HepG2 (cell line): Measurements from ENCODE around the gene SCFD2. TPM values are rescaled to one million over a fixed set of nuclear protein-coding genes. Genes with fewer than 3 reads are reported as not detected.

Experiments used
- ARNT2 ChIP-seq: sonication (generic); formaldehyde crosslinking; IDR thresholded peaks from 2 replicates; pipeline ENCODE4 v1.8.0; 2022; ENCODE audit warnings: mild to moderate bottlenecking, low read depth, missing genetic modification reagents, moderate library complexity
- CERS6 ChIP-seq: sonication (generic); formaldehyde crosslinking; IDR thresholded peaks from 2 replicates; pipeline ENCODE4 v1.5.0; 2020; ENCODE audit warnings: missing genetic modification reagents
- FIP1L1 ChIP-seq: fragments of 200-400 bp; formaldehyde crosslinking; IDR thresholded peaks from 2 replicates; pipeline ENCODE4 v1.6.1; 2018; ENCODE audit warnings: low read depth, mild to moderate bottlenecking, low read length, moderate library complexity, borderline replicate concordance; ENCODE audit not compliant: insufficient read depth
- HES4 ChIP-seq: sonication (generic); formaldehyde crosslinking; IDR thresholded peaks from 2 replicates; pipeline ENCODE4 v1.9.0; 2021; ENCODE audit warnings: mild to moderate bottlenecking, missing genetic modification reagents, borderline replicate concordance
- HMGA1 ChIP-seq: sonication (generic); formaldehyde crosslinking; conservative IDR thresholded peaks from 2 replicates; pipeline ENCODE4 v1.4.0; 2020; ENCODE audit warnings: missing genetic modification reagents
- KLF12 ChIP-seq: sonication (generic); formaldehyde crosslinking; IDR thresholded peaks from 2 replicates; pipeline ENCODE4 v1.4.0; 2020; ENCODE audit warnings: missing genetic modification reagents, borderline replicate concordance
- KMT2B ChIP-seq: IDR thresholded peaks from 2 replicates; pipeline ENCODE4 v1.6.1; 2016; ENCODE audit warnings: missing genetic modification reagents, missing compliant biosample characterization
- MAFG ChIP-seq: sonication (generic); formaldehyde crosslinking; IDR thresholded peaks from 2 replicates; pipeline ENCODE4 v1.5.1; 2020; ENCODE audit warnings: mild to moderate bottlenecking, missing genetic modification reagents
- NAIF1 ChIP-seq: sonication (generic); formaldehyde crosslinking; IDR thresholded peaks from 2 replicates; pipeline ENCODE4 v1.5.0; 2020; ENCODE audit warnings: mild to moderate bottlenecking, missing genetic modification reagents, borderline replicate concordance
- NONO ChIP-seq, 2 experiments: fragments of 450-650 bp in 1 of 2; sonication (generic) in 1 of 2; formaldehyde crosslinking in 1 of 2; IDR thresholded peaks in 1 of 2; conservative IDR thresholded peaks in 1 of 2; 2 replicates each; pipeline versions ENCODE4 v1.6.1 to v1.8.0; 2017 to 2022; ENCODE audit warnings: mild to moderate bottlenecking in 1 of 2, missing genetic modification reagents in 1 of 2, moderate library complexity in 1 of 2
- NRL ChIP-seq: sonication (generic); formaldehyde crosslinking; IDR thresholded peaks from 2 replicates; pipeline ENCODE4 v1.5.0; 2020; ENCODE audit warnings: missing genetic modification reagents, mild to moderate bottlenecking, moderate library complexity, borderline replicate concordance
- RCOR2 ChIP-seq: IDR thresholded peaks from 2 replicates; pipeline ENCODE4 v1.6.1; 2016; ENCODE audit warnings: missing biosample characterization, missing genetic modification reagents
- SP140L ChIP-seq: sonication (generic); formaldehyde crosslinking; IDR thresholded peaks from 2 replicates; pipeline ENCODE4 v1.4.0; 2020; ENCODE audit warnings: missing genetic modification reagents, borderline replicate concordance
- SYNCRIP ChIP-seq: fragments of 200-400 bp; formaldehyde crosslinking; IDR thresholded peaks from 2 replicates; pipeline ENCODE4 v1.6.1; 2018; ENCODE audit warnings: mild to moderate bottlenecking, low read depth, low read length; ENCODE audit not compliant: insufficient read depth
- TFDP1 ChIP-seq: IDR thresholded peaks from 2 replicates; pipeline ENCODE4 v1.6.1; 2016; ENCODE audit warnings: missing compliant biosample characterization, missing genetic modification reagents, borderline replicate concordance
- XBP1 ChIP-seq: sonication (generic); formaldehyde crosslinking; IDR thresholded peaks from 2 replicates; pipeline ENCODE4 v1.5.0; 2020; ENCODE audit warnings: missing genetic modification reagents
- ZFP1 ChIP-seq: IDR thresholded peaks from 2 replicates; pipeline ENCODE4 v1.6.1; 2016
- ZNF30 ChIP-seq: sonication (generic); formaldehyde crosslinking; IDR thresholded peaks from 2 replicates; pipeline ENCODE4 v1.5.0; 2020; ENCODE audit warnings: mild to moderate bottlenecking, missing genetic modification reagents
- ZNF317 ChIP-seq: sonication (generic); formaldehyde crosslinking; IDR thresholded peaks from 2 replicates; pipeline ENCODE4 v1.5.0; 2020; ENCODE audit warnings: mild to moderate bottlenecking, missing genetic modification reagents
- ZNF496 ChIP-seq: sonication (generic); formaldehyde crosslinking; IDR thresholded peaks from 2 replicates; pipeline ENCODE4 v1.8.1; 2023; ENCODE audit warnings: mild to moderate bottlenecking, moderate library complexity, missing genetic modification reagents; ENCODE audit not compliant: insufficient replicate concordance
- ZNF501 ChIP-seq: sonication (generic); formaldehyde crosslinking; IDR thresholded peaks from 2 replicates; pipeline ENCODE4 v1.5.1; 2020; ENCODE audit warnings: mild to moderate bottlenecking, moderate library complexity, missing genetic modification reagents
- ZNF580 ChIP-seq: IDR thresholded peaks from 2 replicates; pipeline ENCODE4 v1.6.1; 2016; ENCODE audit warnings: low read depth, borderline replicate concordance
- ZNF597 ChIP-seq: sonication (generic); formaldehyde crosslinking; IDR thresholded peaks from 2 replicates; pipeline ENCODE4 v1.5.0; 2020; ENCODE audit warnings: missing genetic modification reagents
- ZNF629 ChIP-seq: sonication (generic); formaldehyde crosslinking; conservative IDR thresholded peaks from 2 replicates; pipeline ENCODE4 v1.5.0; 2020; ENCODE audit warnings: missing genetic modification reagents
- ZNF772 ChIP-seq: sonication (generic); formaldehyde crosslinking; IDR thresholded peaks from 2 replicates; pipeline ENCODE4 v1.5.0; 2020; ENCODE audit warnings: mild to moderate bottlenecking, missing genetic modification reagents
- ZNF792 ChIP-seq: IDR thresholded peaks from 2 replicates; pipeline ENCODE4 v1.6.1; 2016
- ZSCAN22 ChIP-seq: sonication (generic); formaldehyde crosslinking; IDR thresholded peaks from 2 replicates; pipeline ENCODE4 v1.4.0; 2020; ENCODE audit warnings: mild to moderate bottlenecking, missing genetic modification reagents
- ZSCAN30 ChIP-seq: sonication (generic); formaldehyde crosslinking; IDR thresholded peaks from 2 replicates; pipeline ENCODE4 v1.5.0; 2020; ENCODE audit warnings: mild to moderate bottlenecking, missing genetic modification reagents
- polyA plus RNA-seq, 8 experiments: library from polyadenylated mRNA; depleted of rRNA in 3 of 8; stranded (reverse) in 7 of 8; unstranded in 1 of 8; fragments of >200 nt; fragmentation: Illumina TruSeq in 4 of 8; extraction: Trizol in 4 of 8; gene quantifications; 2 replicates each; pipeline versions ENCODE4 v1.2.1 to v1.2.3, GENCODE V29; 2011 to 2016; ENCODE audit warnings: low read depth in 4 of 8, missing spikeins in 1 of 8, mixed read lengths in 1 of 8; ENCODE audit not compliant: insufficient read depth in 1 of 8
- total RNA-seq, 5 experiments: library from RNA; depleted of rRNA; stranded (reverse); fragments of >200 nt; fragmentation: Illumina TruSeq; extraction: Trizol; gene quantifications; 2 replicates each; pipeline ENCODE4 v1.2.3, GENCODE V29; 2016; ENCODE audit warnings: low read depth in 1 of 5

Gene SCFD2
- total and polyA plus RNA-seq, 2 of the 13 experiments (the other 11 are each of a cell fraction or from before 2014, with no cell fraction given): 4.6 to 15.6 TPM

GRCh38 chr4:53019485-53020382, 346.1 kb downstream of the SCFD2 start (continued):
- no peak for TF ChIP-seq SP140L
- no peak for TF ChIP-seq ARNT2 (CRISPR knock-in tag)
- TF ChIP-seq HMGA1 (CRISPR knock-in tag): no peak
- TF ChIP-seq ZNF772 (CRISPR knock-in tag): peak; percentile 37; the same call in 1 of the 2 replicates
- TF ChIP-seq ZNF580 (CRISPR knock-in tag): 0 out of 2 replicates have a peak, but pooled peaks have one; percentile 50
- TF ChIP-seq ZFP1 (CRISPR knock-in tag): no peak
- peak; percentile 67 for TF ChIP-seq RCOR2
- TF ChIP-seq KMT2B (CRISPR knock-in tag): no peak
- TF ChIP-seq FIP1L1: no peak
- no peak for TF ChIP-seq ZNF629 (CRISPR knock-in tag)
- TF ChIP-seq ZNF496 (CRISPR knock-in tag): no peak
- no peak for TF ChIP-seq ZNF317
- no peak for TF ChIP-seq MAFG (CRISPR knock-in tag)
- no peak for TF ChIP-seq XBP1 (CRISPR knock-in tag)
- no peak for TF ChIP-seq HES4 (CRISPR knock-in tag)
- TF ChIP-seq NAIF1 (CRISPR knock-in tag): 0 out of 2 replicates have a peak, but pooled peaks have one; percentile 31
- no peak for TF ChIP-seq ZSCAN30 (CRISPR knock-in tag)
- no peak for TF ChIP-seq ZNF501 (CRISPR knock-in tag)
- TF ChIP-seq ZSCAN22 (CRISPR knock-in tag): no peak
- TF ChIP-seq SYNCRIP: no peak
- TF ChIP-seq NONO (IDR thresholded peaks at IDR 0.05): no peak
- peak; percentile 67; the same call in 1 of the 2 replicates for TF ChIP-seq NONO (CRISPR knock-in tag; conservative IDR thresholded peaks at IDR 0.05)
- TF ChIP-seq NRL: no peak
- no peak for TF ChIP-seq ZNF597 (CRISPR knock-in tag)
- TF ChIP-seq TFDP1 (CRISPR knock-in tag): no peak
- no peak for TF ChIP-seq KLF12
- TF ChIP-seq ZNF30 (CRISPR knock-in tag): no peak
- no peak for TF ChIP-seq CERS6
- TF ChIP-seq ZNF792 (CRISPR knock-in tag): no peak; the same call in 1 of the 2 replicates
